Activated CD8-positive, alpha-beta memory T cell treated with anti-CD3 and anti-CD28 coated beads for 1 hour (primary cell): ENCODE results near the gene DDX47.
"Not testable (repeated sequence)": the region's sequence is repeated elsewhere in the genome, so short reads cannot be mapped to it uniquely, and the experiment has no call there.

Experiments used
- DNase-seq, 2 donors: peaks; one replicate each; pipeline ENCODE4 v3.0.0-alpha.2; 2020; ENCODE audit warnings: low read depth in 1 of 2; ENCODE audit errors: extremely low read depth in 1 of 2

Gene DDX47

GRCh38 chr12:12796928-12797793 is 16.0 kb upstream of the DDX47 start:
- no peak for DNase-seq

GRCh38 chr12:12797794-12798152 is 15.4 kb upstream of the DDX47 start:
- no peak for DNase-seq

DNA sequence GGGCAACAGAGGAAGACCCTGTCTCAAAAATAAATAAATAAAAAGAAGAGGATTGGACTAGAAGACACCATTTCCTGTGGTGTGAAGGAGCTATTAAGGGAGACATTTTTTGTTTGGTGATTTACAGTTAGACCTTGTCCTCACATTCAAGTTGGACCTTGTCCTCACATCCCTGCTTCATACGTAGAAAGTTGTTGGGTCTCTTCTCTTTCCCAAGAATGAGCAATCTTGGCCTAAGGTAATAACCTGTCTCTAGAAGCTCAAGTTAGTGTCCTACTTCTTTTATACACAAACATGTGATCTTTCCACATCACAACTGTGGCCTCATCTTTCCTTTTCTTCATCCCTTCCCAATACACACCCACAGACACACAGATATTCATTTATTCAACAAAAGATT is 14.7 kb upstream of the DDX47 start:
- DNase-seq: no peak

DNA sequence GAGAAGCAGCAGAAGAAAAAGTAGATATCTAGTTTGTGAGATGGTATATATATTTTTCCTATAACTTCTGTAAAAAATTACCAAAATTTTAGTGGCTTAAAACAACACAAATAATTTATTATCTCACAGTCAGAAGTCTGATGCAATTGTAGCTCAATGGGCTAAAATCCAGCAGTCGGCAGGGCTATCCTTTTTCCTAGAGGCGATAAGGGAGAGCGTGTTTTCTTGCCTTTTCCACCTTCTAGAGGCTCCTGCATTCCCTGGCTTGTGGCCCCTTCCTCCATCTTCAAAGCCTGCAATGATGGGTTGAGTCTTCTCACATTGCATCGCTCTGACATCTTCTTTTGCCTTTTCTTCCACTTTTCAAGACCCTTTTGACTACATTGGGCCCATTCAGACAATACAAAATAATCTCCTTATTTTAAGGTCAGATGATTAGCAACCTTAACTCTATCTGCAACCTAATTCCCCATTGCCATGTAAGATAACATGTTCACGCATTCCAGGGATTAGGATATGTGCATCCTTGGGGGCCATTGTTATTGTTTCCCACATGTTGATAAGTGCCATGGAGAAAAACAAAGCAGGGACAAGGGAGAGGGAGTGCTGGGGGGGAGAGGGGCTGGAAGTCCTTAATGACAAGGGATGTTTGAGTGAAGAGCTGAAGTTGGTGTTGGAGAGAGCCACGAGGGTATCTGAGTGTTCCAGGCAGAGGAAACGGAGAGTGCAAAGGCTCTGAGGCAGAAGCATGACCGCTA is 13.8 kb upstream of the DDX47 start:
- DNase-seq: no peak

GRCh38 chr12:12800406-12801180 is 12.6 kb upstream of the DDX47 start:
- DNase-seq: no peak

GRCh38 chr12:12801656-12802055 is 11.5 kb upstream of the DDX47 start:
- DNase-seq: not testable (repeated sequence)

GRCh38 chr12:12803186-12803585 is 10.0 kb upstream of the DDX47 start:
- DNase-seq: no peak

DNA sequence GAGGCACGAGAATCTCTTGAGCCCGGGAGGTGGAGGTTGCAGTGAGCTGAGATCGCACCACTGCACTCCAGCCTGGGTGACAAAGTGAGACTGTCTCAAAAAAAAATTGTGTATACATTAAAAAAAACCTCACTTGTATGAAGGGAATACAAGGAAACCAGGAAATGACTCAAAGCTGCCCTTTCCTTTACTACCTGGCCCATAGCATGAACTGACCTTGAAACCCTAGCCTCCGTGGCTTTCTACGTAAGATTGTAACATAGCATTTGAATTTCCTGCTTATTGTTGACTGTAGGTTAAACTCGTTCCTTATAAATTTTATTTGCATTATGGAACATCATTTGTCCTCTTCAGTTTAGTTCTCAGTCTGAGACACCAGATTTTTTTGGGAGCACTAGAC is 9.1 kb upstream of the DDX47 start:
- no peak for DNase-seq

GRCh38 chr12:12804432-12804886 is 8.7 kb upstream of the DDX47 start:
- DNase-seq: no peak

DNA sequence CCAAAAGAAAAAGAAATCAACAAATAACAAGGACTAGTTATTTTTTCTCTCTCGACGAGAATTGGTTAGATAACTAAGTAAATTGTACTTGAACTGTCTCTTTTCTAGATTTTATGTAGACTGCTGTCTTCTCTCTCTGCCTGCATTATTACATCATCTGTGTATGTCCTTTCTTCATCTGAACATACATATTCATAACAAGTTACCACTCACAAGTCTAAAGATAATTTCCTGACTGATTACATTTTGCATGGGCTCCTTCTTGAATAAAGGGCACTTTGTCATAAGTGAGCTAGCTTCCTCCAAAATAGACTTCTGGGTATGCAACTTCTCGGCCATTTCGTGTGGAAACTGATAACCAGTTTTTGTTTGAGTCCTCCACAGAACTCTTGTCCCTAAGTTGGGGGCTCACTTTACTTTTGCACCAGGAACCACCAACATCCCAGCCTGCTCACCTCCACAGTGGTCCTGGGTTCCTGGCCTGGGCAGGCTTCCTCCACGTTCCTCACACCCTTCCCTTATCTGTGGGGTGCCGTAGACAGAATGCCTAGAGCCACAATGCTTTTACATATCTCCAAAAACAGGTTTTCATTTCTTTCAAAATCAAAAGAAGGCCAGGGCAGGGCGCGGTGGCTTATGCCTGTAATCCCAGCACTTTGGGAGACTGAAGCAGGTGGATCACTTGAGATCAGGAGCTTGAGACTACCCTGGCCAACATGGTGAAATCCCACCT is 6.2 kb upstream of the DDX47 start:
- DNase-seq: no peak

DNA sequence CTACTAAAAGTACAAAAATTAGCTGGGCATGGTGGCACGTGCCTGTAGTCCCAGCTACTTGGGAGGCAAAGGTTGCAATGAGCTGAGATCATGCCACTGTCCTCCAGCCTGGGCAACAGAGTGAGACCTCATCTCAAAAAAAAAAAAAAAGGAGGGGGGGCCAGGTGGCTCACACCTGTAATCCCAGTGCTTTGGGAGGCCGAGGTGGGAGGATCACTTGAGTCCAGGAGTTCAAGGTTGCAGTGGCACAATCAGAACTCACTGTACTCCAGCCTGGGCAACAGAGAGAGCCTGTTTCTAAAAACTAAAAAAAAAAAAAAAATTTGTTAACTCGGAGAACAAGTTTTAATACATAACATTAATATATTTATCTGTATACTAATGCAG is 5.6 kb upstream of the DDX47 start:
- DNase-seq: not testable (repeated sequence)

- DNase-seq: peak; percentile 23 to 25
These were observed 5.0 kb upstream of the DDX47 start for GRCh38 chr12:12807970-12808702.

- no peak for DNase-seq
These were observed 2.6 kb upstream of the DDX47 start for GRCh38 chr12:12810553-12811021.

DNA sequence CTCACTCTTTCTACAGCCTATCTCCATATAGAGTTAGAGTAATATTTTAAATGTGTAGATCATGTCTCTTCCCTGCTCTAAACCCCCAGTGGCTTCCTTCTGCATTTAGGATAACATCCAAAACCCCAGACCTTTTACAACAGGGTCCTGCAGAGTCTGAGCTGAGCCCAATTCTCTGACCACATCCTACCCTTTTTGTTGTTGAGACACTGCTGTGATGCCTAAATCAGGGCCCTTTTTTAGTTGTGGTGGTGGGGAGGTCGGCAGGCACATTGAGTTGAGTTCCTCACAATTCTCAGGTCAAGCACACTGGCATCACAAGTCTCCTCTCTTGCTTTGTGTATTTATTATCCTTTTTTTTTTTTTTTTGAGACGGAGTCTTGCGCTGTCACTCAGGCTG is 1.8 kb upstream of the DDX47 start:
- DNase-seq: no peak

DNA sequence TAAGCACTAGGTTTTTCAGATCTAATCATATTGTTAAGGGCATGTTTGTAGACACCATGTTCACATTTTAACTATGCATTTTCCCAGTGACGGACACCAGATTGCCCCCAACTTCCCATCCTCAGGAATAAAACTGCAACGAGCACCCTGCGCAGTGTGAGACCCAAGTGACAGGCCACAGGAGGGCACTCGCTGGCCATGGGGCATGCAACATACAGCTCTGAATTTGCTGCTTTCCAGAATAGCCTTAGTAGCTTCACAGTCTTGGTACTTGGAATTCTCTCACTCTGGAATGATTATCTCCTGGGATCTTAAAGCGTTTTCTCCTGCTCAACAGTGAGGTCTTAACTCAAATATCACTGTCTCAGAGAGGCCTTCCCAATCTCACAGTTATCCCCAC is 972 bp upstream of the DDX47 start:
- DNase-seq: no peak

- no peak for DNase-seq
These were observed 477 bp upstream of the DDX47 start for GRCh38 chr12:12812618-12813119.

DNA sequence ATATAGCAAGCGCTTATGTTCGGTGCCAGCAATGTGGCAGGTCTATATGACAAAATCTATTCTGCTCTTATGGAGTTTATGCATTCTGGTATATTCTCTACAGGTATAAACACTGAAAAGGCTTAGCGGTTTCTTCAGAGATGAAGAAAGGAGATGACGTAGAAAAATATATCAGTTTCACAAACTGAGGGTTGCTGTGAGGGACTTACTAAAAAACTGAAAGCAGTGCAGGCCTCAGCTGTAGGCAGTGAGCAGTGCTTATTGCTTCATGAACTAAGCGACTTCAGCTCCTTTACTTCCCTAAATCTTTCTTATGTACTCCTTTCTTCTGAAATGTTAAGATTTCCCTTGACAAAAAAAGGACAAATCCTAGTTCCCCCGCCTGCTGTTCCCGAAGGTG is 4.5 kb downstream of the DDX47 start:
- no peak for DNase-seq

DNA sequence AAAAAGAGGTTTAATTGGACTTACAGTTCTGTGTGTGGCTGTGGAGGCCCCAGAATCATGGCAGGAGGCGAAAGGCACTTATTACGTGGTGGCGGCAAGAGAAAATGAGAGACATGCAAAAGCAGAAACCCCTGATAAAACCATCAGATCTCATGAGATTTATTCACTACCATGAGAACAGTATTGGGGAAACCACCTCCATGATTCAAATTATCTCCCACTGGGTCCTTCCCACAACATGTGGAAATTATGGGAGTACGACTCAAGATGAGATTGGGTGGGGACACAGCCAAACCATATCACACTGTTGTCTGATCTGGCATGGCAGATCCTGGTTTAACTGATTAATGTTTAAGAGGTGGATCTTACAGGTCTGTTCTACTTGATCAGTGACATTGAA is 5.6 kb downstream of the DDX47 start:
- DNase-seq: no peak

DNA sequence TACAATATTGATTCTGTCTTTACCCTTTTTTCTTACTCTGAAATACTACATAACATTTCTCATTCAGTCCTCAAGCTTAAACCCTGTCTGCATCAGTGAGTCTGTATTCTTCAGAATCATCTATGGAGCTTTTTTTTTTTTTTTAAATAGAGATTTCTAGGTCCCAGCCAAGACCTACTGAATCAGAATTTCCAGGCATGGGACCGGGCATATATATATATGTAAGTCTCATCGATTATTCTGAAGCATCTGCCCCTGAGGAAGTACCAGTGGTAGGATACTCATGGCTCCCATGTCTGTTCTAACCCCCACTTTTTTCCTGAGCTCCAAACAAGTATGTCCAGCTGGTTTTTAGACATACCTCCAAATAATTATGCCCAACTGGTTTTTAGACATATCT is 6.1 kb downstream of the DDX47 start:
- no peak for DNase-seq
